HFFc6 (cell line): ENCODE data around the gene KCNH5. TPM values are rescaled to one million over a fixed set of nuclear protein-coding genes. Genes with fewer than 3 reads are reported as not detected.

Experiments
- DNase-seq: peaks from one replicate; pipeline ENCODE4 v3.0.0-alpha.2; 2018
- H3K27ac Mint-ChIP-seq: 2 replicates; pipeline ENCODE4 v1.8.0; 2020; ENCODE audit warnings: mild to moderate bottlenecking, mixed read lengths
- H3K27me3 Mint-ChIP-seq: 2 replicates; pipeline ENCODE4 v1.8.0; 2021; ENCODE audit warnings: mild to moderate bottlenecking, moderate library complexity, mixed read lengths; ENCODE audit not compliant: insufficient read depth
- H3K36me3 Mint-ChIP-seq: 2 replicates; pipeline ENCODE4 v1.8.0; 2021; ENCODE audit warnings: low read depth, mixed read lengths
- H3K4me1 Mint-ChIP-seq: 2 replicates; pipeline ENCODE4 v1.8.0; 2020; ENCODE audit warnings: low read depth, mixed read lengths
- H3K4me3 Mint-ChIP-seq: 2 replicates; pipeline ENCODE4 v1.8.0; 2020; ENCODE audit warnings: mild to moderate bottlenecking, moderate library complexity, mixed read lengths
- H3K9me3 Mint-ChIP-seq: 2 replicates; pipeline ENCODE4 v1.8.0; 2020; ENCODE audit warnings: mild to moderate bottlenecking, mixed read lengths
- total RNA-seq, 6 experiments: library from RNA; stranded (reverse); fragmentation: NEBNext Ultra II Directional; extraction: Animal tissue kit (Norgen Biotek cat#: 25700); gene quantifications; 2 replicates in 1 of 6; 3 replicates in 5 of 6; pipeline ENCODE4 v1.2.3, GENCODE V29; 2021
- TF ChIP-seq, protein P1 (sequence below): fragments of 200-600 bp; sonication (generic); IDR thresholded peaks from 2 replicates; pipeline ENCODE4 v1.5.0; 2021; ENCODE audit warnings: antibody characterized with exemption, mild to moderate bottlenecking

KCNH5 gene
- total RNA-seq, 6 experiments from 2014 or later, result not detected

DNA sequence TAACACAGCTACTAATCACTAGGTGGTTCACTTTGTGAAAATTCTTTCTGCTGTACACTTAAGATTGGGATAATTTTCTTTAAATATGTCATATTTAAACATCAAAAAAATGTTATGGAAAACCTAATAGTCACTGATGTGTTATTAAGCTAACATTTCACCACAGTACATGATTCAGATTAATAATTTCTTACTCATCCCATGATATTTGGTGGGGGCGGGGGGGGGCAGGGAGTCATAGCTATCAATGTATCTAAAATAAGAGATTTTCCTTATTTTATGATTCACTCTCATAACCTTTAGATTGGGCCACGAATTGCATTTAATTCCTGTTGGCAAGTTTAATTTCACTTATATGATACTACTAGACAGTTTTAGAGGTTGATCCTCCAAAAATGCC lies 88.8 kb downstream of the KCNH5 start:
- Mint-ChIP-seq H3K27me3 (peaks cover 1% of the 10 kb centered on the region; the same call in 1 of the 2 replicates), H3K4me1 (peaks cover 28% of the 10 kb centered on the region), H3K9me3 (peaks cover 2% of the 10 kb centered on the region; the same call in 1 of the 2 replicates), H3K4me3 (no peak overlapping the region), H3K27ac (no peak overlapping the region), H3K36me3 (no peaks in the 10 kb centered on the region)
- no peak for DNase-seq
- TF ChIP-seq, protein P1, sequence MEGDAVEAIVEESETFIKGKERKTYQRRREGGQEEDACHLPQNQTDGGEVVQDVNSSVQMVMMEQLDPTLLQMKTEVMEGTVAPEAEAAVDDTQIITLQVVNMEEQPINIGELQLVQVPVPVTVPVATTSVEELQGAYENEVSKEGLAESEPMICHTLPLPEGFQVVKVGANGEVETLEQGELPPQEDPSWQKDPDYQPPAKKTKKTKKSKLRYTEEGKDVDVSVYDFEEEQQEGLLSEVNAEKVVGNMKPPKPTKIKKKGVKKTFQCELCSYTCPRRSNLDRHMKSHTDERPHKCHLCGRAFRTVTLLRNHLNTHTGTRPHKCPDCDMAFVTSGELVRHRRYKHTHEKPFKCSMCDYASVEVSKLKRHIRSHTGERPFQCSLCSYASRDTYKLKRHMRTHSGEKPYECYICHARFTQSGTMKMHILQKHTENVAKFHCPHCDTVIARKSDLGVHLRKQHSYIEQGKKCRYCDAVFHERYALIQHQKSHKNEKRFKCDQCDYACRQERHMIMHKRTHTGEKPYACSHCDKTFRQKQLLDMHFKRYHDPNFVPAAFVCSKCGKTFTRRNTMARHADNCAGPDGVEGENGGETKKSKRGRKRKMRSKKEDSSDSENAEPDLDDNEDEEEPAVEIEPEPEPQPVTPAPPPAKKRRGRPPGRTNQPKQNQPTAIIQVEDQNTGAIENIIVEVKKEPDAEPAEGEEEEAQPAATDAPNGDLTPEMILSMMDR, result no peak

DNA sequence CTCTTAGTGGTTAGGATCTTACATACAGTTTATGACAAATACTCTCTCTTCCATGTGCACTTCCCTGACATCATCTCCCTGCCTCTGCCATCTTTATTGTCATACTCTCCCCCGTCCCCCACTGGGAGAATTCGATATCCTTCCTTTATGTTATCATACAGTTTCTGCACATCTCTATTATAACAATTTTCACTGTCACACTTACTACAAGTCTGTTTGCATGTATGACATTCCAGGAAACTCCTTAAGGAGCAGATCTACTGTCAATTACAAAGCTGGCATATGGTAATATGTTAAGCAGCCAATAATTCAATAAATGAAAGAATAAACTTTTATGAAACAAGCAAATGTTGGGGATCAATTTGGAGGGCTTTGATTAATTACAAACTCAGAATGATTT lies 91.1 kb downstream of the KCNH5 start:
- Mint-ChIP-seq H3K4me1 (peaks cover 28% of the 10 kb centered on the region), H3K27me3 (peaks cover 1% of the 10 kb centered on the region; the same call in 1 of the 2 replicates), H3K9me3 (no peaks in the 10 kb centered on the region), H3K27ac (no peak overlapping the region), H3K36me3 (no peaks in the 10 kb centered on the region), H3K4me3 (no peak overlapping the region)
- no peak for DNase-seq
- TF ChIP-seq, protein P1, result no peak

DNA sequence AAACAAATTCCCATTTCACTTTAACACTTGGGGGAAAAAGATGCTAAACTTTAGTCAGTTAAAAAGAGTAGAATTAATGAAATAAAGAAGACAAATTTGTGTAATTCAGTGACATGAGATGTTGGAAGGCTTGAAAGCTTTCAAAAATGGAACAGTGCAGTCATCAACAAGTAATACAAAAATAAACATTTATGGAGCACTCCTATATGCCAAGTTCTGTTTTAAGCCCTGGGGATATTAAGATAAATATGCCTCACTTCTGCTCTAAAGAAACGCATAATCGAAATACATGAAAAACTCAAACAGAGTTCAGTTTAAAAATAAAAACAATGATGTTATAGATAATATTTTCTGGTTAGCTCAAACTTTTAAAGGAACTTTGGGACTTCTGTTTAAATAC lies 93.0 kb downstream of the KCNH5 start:
- no peaks in the 10 kb centered on the region for H3K36me3 Mint-ChIP-seq
- TF ChIP-seq, protein P1, result no peak
- no peak overlapping the region for H3K27ac Mint-ChIP-seq
- no peak overlapping the region for H3K4me3 Mint-ChIP-seq
- H3K4me1 Mint-ChIP-seq, result peaks cover 13% of the 10 kb centered on the region
- H3K9me3 Mint-ChIP-seq, result no peaks in the 10 kb centered on the region
- peaks cover 1% of the 10 kb centered on the region; the same call in 1 of the 2 replicates for H3K27me3 Mint-ChIP-seq
- DNase-seq, result no peak

DNA sequence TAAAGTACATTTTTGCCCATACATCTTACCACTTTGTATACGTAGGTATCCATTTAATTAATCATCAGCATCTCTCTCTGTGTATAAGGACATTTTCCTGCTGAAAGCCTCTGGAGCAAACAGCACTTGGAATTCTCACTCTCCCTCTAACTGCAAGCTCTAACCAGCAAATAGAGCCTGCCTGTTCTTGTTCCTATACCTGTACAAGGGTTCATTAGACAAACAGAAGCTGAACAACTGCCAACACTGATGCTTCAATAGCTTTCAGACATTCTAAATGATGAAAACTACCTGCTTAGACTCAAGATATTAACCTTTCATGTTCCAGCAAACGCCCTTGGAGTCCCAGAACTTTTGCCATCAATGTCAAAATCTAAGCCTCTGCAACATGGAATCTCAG lies 98.0 kb downstream of the KCNH5 start:
- H3K9me3 Mint-ChIP-seq, result no peaks in the 10 kb centered on the region; the same call in 1 of the 2 replicates
- no peaks in the 10 kb centered on the region for H3K36me3 Mint-ChIP-seq
- no peak overlapping the region for H3K27ac Mint-ChIP-seq
- no peak overlapping the region for H3K4me3 Mint-ChIP-seq
- TF ChIP-seq, protein P1, result no peak
- DNase-seq, result no peak
- H3K27me3 Mint-ChIP-seq, result no peaks in the 10 kb centered on the region; the same call in 1 of the 2 replicates
- H3K4me1 Mint-ChIP-seq, result peaks cover 16% of the 10 kb centered on the region

DNA sequence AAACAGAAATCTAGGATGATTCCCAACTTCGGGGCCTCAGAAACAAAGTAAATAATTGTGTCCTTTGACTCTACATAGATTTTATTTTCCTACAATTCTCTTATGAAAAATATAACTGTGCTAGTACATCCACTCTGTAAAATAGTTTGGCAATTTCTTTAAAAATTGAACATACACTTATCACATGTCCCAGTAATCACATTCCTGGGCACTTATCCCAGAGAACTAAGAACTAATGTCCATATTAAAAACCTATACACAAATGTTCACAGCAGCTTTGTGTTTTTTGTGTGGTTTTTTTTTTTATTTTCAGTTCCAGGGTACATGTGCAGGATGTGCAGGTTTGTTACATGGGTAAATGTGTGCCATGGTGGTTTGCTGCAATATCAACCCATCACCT lies 99.0 kb downstream of the KCNH5 start:
- Mint-ChIP-seq H3K27me3 (no peaks in the 10 kb centered on the region; the same call in 1 of the 2 replicates), H3K36me3 (no peaks in the 10 kb centered on the region), H3K4me1 (peaks cover 18% of the 10 kb centered on the region), H3K9me3 (no peaks in the 10 kb centered on the region; the same call in 1 of the 2 replicates), H3K4me3 (no peak overlapping the region), H3K27ac (no peak overlapping the region)
- no peak for DNase-seq
- TF ChIP-seq, protein P1, result no peak

DNA sequence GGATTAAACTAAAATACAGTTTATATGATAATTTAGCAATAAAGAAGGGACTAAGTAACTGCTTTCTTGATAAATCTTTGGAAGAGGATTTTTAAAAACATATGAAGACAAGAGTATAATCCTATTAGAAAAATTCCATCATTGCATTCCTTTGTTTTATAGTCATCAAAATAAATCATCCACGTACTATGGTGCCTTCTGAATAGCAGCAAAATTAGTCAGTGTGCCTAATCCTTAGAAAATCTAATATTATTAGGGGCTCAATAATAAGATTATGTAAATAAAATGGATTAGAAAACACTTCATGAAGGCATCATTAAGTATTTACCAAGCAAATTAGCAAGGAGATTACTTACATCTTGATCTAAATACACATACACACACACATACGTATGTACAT lies 102.1 kb downstream of the KCNH5 start:
- Mint-ChIP-seq H3K4me1 (peaks cover 18% of the 10 kb centered on the region), H3K27ac (no peak overlapping the region), H3K36me3 (no peaks in the 10 kb centered on the region), H3K9me3 (peaks cover 3% of the 10 kb centered on the region; the same call in 1 of the 2 replicates), H3K27me3 (peaks cover 2% of the 10 kb centered on the region; the same call in 1 of the 2 replicates), H3K4me3 (no peak overlapping the region)
- peak; percentile 11 for DNase-seq
- TF ChIP-seq, protein P1, result no peak
